Right lobe of liver (tissue), 4 donors: Measurements from ENCODE around the gene VPS8.

Experiments
- CTCF ChIP-seq, 4 donors: fragments of 200-600 bp in 3 of 4; fragments of 450-650 bp in 1 of 4; IDR thresholded peaks; one replicate each; pipeline versions ENCODE4 v1.5.1 to v1.8.0; 2016 to 2022; ENCODE audit warnings: antibody characterized with exemption in 4 of 4, mild to moderate bottlenecking in 2 of 4
- POLR2A ChIP-seq: fragments of 450-650 bp; IDR thresholded peaks from one replicate; pipeline ENCODE4 v1.6.1; 2017; ENCODE audit warnings: antibody characterized with exemption, mild to moderate bottlenecking
- donor health status: DM: no; HTN: no; CAD: no.
- donor health status: DM: no; HTN: no; CAD: no.
- donor health status: DM: no; HTN: yes; CAD: no.

GRCh38 chr3:184894051-184894450, 82.1 kb downstream of the VPS8 start:
- TF ChIP-seq CTCF (IDR thresholded peaks at IDR 0.05) (no peak), POLR2A (no peak)
